K562 (cell line): ENCODE measurements around the gene NCOA3. TPM values are rescaled to one million over a fixed set of nuclear protein-coding genes. Genes with fewer than 3 reads are reported as not detected.

ENCODE experiments used
- ARNT ChIP-seq, 2 experiments: fragments of 450-650 bp; IDR thresholded peaks; 2 replicates each; pipeline ENCODE4 v1.6.1; 2016; ENCODE audit warnings: mild to moderate bottlenecking in 1 of 2
- CBX3 ChIP-seq, 2 experiments: IDR thresholded peaks; 1 replicate in 1 of 2; 2 replicates in 1 of 2; pipeline ENCODE4 v1.6.1; 2012; ENCODE audit warnings: inconsistent platforms in 2 of 2, low read length in 2 of 2, borderline replicate concordance in 1 of 2, control low read depth in 1 of 2
- CLOCK ChIP-seq: fragments of 250-450 bp; sonication (Bioruptor Pico); IDR thresholded peaks from 2 replicates; pipeline ENCODE4 v1.4.0; 2020; ENCODE audit warnings: mild to moderate bottlenecking, moderate library complexity, borderline replicate concordance
- CREB3L1 ChIP-seq: fragments of 450-650 bp; IDR thresholded peaks from 2 replicates; pipeline ENCODE4 v1.6.1; 2014; ENCODE audit warnings: low read depth, mild to moderate bottlenecking, moderate library complexity, borderline replicate concordance
- GATA2 ChIP-seq: sonication (generic); formaldehyde crosslinking; IDR thresholded peaks from 2 replicates; pipeline ENCODE4 v1.4.0; 2020; ENCODE audit warnings: mild to moderate bottlenecking, missing genetic modification reagents
- HDAC8 ChIP-seq: fragments of 450-650 bp; IDR thresholded peaks from 2 replicates; pipeline ENCODE4 v1.6.1; 2016; ENCODE audit warnings: mild to moderate bottlenecking, missing genetic modification characterization, moderate library complexity, missing compliant biosample characterization
- HMG20A ChIP-seq: fragments of 450-650 bp; formaldehyde crosslinking; conservative IDR thresholded peaks from 2 replicates; pipeline ENCODE4 v1.4.0; 2020; ENCODE audit warnings: mild to moderate bottlenecking, mixed read lengths
- HSF4 ChIP-seq: fragments of 250-450 bp; sonication (Bioruptor Pico); IDR thresholded peaks from 2 replicates; pipeline ENCODE4 v2.1.2; 2022; ENCODE audit warnings: mild to moderate bottlenecking, moderate library complexity, borderline replicate concordance
- KLF10 ChIP-seq: fragments of 250-450 bp; sonication (Bioruptor Pico); IDR thresholded peaks from 2 replicates; pipeline ENCODE4 v1.6.1; 2021; ENCODE audit warnings: matching md5 sums
- MAZ ChIP-seq, 2 experiments: fragments of 450-650 bp in 1 of 2; sonication (generic) in 1 of 2; formaldehyde crosslinking; IDR thresholded peaks in 1 of 2; conservative IDR thresholded peaks in 1 of 2; 2 replicates each; pipeline versions ENCODE4 v1.4.0 to v1.5.0; 2020; ENCODE audit warnings: mild to moderate bottlenecking in 1 of 2, missing genetic modification reagents in 1 of 2
- MECOM ChIP-seq: fragments of 250-450 bp; sonication (Bioruptor Pico); IDR thresholded peaks from 2 replicates; pipeline ENCODE4 v1.8.0; 2022; ENCODE audit warnings: inconsistent platforms
- OTX1 ChIP-seq: fragments of 450-650 bp; formaldehyde crosslinking; IDR thresholded peaks from 2 replicates; pipeline ENCODE4 v1.4.0; 2022; ENCODE audit warnings: mild to moderate bottlenecking
- RBM22 ChIP-seq: fragments of 200-400 bp; formaldehyde crosslinking; IDR thresholded peaks from 2 replicates; pipeline ENCODE4 v1.6.1; 2018; ENCODE audit warnings: low read length, low read depth; ENCODE audit not compliant: poor library complexity, severe bottlenecking
- RHOXF2B ChIP-seq: fragments of 250-450 bp; sonication (Bioruptor Pico); conservative IDR thresholded peaks from 2 replicates; pipeline ENCODE4 v1.5.1; 2021
- SFPQ ChIP-seq: fragments of 200-400 bp; formaldehyde crosslinking; IDR thresholded peaks from 2 replicates; pipeline ENCODE4 v1.6.1; 2017; ENCODE audit warnings: mild to moderate bottlenecking, low read depth, low read length, moderate library complexity
- SREBF1 ChIP-seq: fragments of 150-350 bp; IDR thresholded peaks from 2 replicates; pipeline ENCODE4 v1.6.1; 2014; ENCODE audit warnings: antibody characterized with exemption, low read depth, low read length, borderline replicate concordance
- TSC22D4 ChIP-seq: fragments of 450-650 bp; IDR thresholded peaks from 2 replicates; pipeline ENCODE4 v1.6.1; 2016; ENCODE audit warnings: missing genetic modification characterization, missing biosample characterization, control low read depth
- ZBTB2 ChIP-seq: fragments of 450-650 bp; IDR thresholded peaks from 2 replicates; pipeline ENCODE4 v1.6.1; 2016; ENCODE audit warnings: antibody characterized with exemption
- ZNF551 ChIP-seq: fragments of 250-450 bp; sonication (Bioruptor Pico); IDR thresholded peaks from 2 replicates; pipeline ENCODE4 v1.5.0; 2021; ENCODE audit warnings: mild to moderate bottlenecking, moderate library complexity
- polyA plus RNA-seq, 8 experiments: library from polyadenylated mRNA; depleted of rRNA in 4 of 8; stranded (reverse) in 5 of 8; unstranded in 3 of 8; fragments of >200 nt; fragmentation: Nextera tagmentation in 2 of 8; fragmentation: Illumina TruSeq in 1 of 8; extraction: Ambion mirVana in 2 of 8; extraction: Trizol in 1 of 8; gene quantifications; 2 replicates each; pipeline versions ENCODE4 v1.2.1 to v1.2.3, GENCODE V29; 2011 to 2014; ENCODE audit warnings: inconsistent platforms in 1 of 8, missing spikeins in 1 of 8
- total RNA-seq, 7 experiments: library from RNA; depleted of rRNA in 6 of 7; stranded (reverse); fragments of >200 nt in 6 of 7; fragmentation: Illumina TruSeq in 2 of 7; extraction: Trizol in 2 of 7; gene quantifications; 2 replicates each; pipeline versions ENCODE4 v1.2.1 to v1.2.3, GENCODE V29; 2011 to 2021; ENCODE audit warnings: low replicate concordance in 1 of 7

NCOA3 gene
- total and polyA plus RNA-seq, 9 of the 15 experiments (the other 6 are each of a cell fraction or from before 2014, with no cell fraction given): 3.2 to 24.3 (median 14.4) TPM

GRCh38 chr20:47606983-47607613, 105.4 kb downstream of the NCOA3 start (continued):
- TF ChIP-seq TSC22D4: no peak
- TF ChIP-seq SFPQ: no peak
- TF ChIP-seq CBX3 (IDR thresholded peaks at IDR 0.05; ENCODE audit: borderline replicate concordance in 1 of 2, low read length in 2 of 2): no peak; a peak in 1 of 3 replicates
- peak in 1 of 2 experiments; percentile 45; a peak in 1 of 4 replicates for TF ChIP-seq ARNT (IDR thresholded peaks at IDR 0.05)
- no peak for TF ChIP-seq RBM22
- TF ChIP-seq KLF10: no peak
- no peak for TF ChIP-seq ZBTB2
- TF ChIP-seq MECOM (CRISPR knock-in tag): peak; percentile 53; the same call in 1 of the 2 replicates
- TF ChIP-seq GATA2 (CRISPR knock-in tag): peak; percentile 63; the same call in 1 of the 2 replicates
- no peak for TF ChIP-seq RHOXF2B
- peak in 1 of 2 experiments; percentile 37; a peak in 1 of 4 replicates for TF ChIP-seq MAZ (CRISPR knock-in tag; conservative IDR thresholded peaks at IDR 0.05 in 1 of 2, IDR thresholded peaks at IDR 0.05 in 1 of 2)
- TF ChIP-seq HDAC8 (tag): no peak
- TF ChIP-seq HMG20A (CRISPR knock-in tag): no peak
- no peak for TF ChIP-seq CREB3L1
- TF ChIP-seq OTX1: no peak
- no peak for TF ChIP-seq SREBF1
- TF ChIP-seq ZNF551: no peak
- no peak for TF ChIP-seq CLOCK (CRISPR knock-in tag)
- TF ChIP-seq HSF4 (CRISPR knock-in tag): no peak
